ENCODE data around the gene CFAP298. TPM values are rescaled to one million over a fixed set of nuclear protein-coding genes. Genes with fewer than 3 reads are reported as not detected.

CFAP298 gene
- total and polyA plus RNA-seq, 9 donors, result 18.6 to 39.5 (median 28.0) TPM

DNA sequence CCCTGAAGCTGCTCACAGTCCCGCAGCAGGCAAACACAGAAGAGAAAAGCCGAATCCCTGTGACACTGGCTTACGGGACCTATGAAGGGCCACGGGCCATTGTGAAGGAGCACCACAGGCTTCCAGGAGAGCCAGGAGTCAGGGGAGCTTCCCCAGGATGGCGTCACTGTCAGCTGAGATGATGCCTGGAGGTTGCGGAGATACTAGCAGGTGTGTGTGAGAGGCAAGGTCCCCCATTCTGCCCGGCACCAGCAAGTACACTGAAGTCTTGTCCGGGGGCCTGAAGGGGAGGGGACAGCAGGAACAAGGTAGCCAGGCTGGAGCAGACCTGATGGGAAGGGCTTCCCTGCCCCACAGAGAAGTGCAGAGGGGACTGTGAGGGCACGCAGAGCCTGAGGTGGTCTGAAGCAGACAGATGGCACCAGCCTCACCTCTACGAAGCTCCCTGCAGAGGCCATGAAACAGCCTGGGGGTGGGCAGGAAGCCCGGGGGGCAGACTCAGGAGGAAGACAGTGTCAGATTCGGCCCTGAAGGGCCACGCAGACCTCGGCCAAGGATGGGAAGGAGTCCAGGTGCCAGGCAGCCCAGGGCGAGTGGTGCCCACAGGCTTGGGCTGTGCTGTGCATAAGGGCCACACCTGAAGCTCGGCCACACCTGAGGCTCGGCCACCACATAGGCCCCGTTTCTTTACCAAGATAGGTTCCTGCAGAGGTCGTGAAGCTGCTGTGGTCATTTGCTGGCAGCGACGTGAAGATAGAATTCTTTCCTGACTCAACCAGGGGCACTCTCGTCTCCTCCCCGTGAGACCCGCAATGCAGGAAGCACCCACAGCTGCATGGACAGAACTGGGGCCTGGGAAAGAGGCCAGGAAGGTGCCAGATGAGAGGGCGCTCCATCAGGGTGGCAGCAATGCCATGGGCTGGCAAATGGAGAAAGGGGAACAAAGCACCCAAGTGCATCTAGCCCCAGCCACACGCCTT, 36.9 kb downstream of the CFAP298 start:
- DNase-seq, result no peak
- Histone ChIP-seq H3K36me3 (no peaks in the 10 kb centered on the region), H3K4me1 (ENCODE audit: insufficient read depth) (no peaks in the 10 kb centered on the region), H3K27me3 (no peaks in the 10 kb centered on the region), H3K9me3 (no peaks in the 10 kb centered on the region), H3K27ac (no peak overlapping the region), H3K4me3 (no peak overlapping the region)
- 86 to 87% (median 86%) methylated on average over 26 of the region's 26 CpGs for WGBS, 3 donors
- TF ChIP-seq, protein P1, sequence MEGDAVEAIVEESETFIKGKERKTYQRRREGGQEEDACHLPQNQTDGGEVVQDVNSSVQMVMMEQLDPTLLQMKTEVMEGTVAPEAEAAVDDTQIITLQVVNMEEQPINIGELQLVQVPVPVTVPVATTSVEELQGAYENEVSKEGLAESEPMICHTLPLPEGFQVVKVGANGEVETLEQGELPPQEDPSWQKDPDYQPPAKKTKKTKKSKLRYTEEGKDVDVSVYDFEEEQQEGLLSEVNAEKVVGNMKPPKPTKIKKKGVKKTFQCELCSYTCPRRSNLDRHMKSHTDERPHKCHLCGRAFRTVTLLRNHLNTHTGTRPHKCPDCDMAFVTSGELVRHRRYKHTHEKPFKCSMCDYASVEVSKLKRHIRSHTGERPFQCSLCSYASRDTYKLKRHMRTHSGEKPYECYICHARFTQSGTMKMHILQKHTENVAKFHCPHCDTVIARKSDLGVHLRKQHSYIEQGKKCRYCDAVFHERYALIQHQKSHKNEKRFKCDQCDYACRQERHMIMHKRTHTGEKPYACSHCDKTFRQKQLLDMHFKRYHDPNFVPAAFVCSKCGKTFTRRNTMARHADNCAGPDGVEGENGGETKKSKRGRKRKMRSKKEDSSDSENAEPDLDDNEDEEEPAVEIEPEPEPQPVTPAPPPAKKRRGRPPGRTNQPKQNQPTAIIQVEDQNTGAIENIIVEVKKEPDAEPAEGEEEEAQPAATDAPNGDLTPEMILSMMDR (IDR thresholded peaks at IDR 0.05), result no peak
- TF ChIP-seq EP300 (IDR thresholded peaks at IDR 0.05) (no peak), POLR2A (IDR thresholded peaks at IDR 0.05) (no peak)
- intact Hi-C loops (cut with DNase I), result loop anchor here in 2 of 4 donors (5.0 to 10.0 kb wide), 2 partner anchors 173 to 280 kb away; partner anchors contain the start of gene MRAP (in 1 of the 2)

GRCh38 chr21:32572574-32573420, 39.4 kb downstream of the CFAP298 start:
- no peak overlapping the region for H3K27ac ChIP-seq
- TF ChIP-seq POLR2A (IDR thresholded peaks at IDR 0.05) (no peak), EP300 (IDR thresholded peaks at IDR 0.05) (no peak)
- TF ChIP-seq, protein P1 (IDR thresholded peaks at IDR 0.05), result no peak
- no peak for DNase-seq
- no peaks in the 10 kb centered on the region for H3K36me3 ChIP-seq
- WGBS, 3 donors, result 63 to 80% (median 65%) methylated on average over 25 of the region's 25 CpGs
- intact Hi-C loops (cut with DNase I), result loop anchor here in 2 of 4 donors (5.0 to 10.0 kb wide), 2 partner anchors 170 to 278 kb away; partner anchors contain the start of gene MRAP (in 1 of the 2)
- no peak overlapping the region for H3K4me3 ChIP-seq
- no peaks in the 10 kb centered on the region for H3K9me3 ChIP-seq
- no peaks in the 10 kb centered on the region for H3K27me3 ChIP-seq
- H3K4me1 ChIP-seq (ENCODE audit: insufficient read depth), result peaks cover 3% of the 10 kb centered on the region

- Histone ChIP-seq H3K4me3 (no peak overlapping the region), H3K27me3 (no peaks in the 10 kb centered on the region), H3K4me1 (ENCODE audit: insufficient read depth) (peaks cover 4% of the 10 kb centered on the region), H3K9me3 (no peaks in the 10 kb centered on the region), H3K27ac (no peak overlapping the region), H3K36me3 (no peaks in the 10 kb centered on the region)
- TF ChIP-seq EP300 (IDR thresholded peaks at IDR 0.05) (no peak), POLR2A (IDR thresholded peaks at IDR 0.05) (no peak)
- TF ChIP-seq, protein P1 (IDR thresholded peaks at IDR 0.05), result no peak
- 92 to 93% (median 93%) methylated on average over 3 of the region's 3 CpGs for WGBS, 3 donors
- intact Hi-C loops (cut with DNase I), result loop anchor here in 2 of 4 donors (5.0 to 10.0 kb wide), 2 partner anchors 168 to 276 kb away; partner anchors contain the start of gene MRAP (in 1 of the 2)
- no peak for DNase-seq
Measured at GRCh38 chr21:32570456-32570855, 41.7 kb downstream of the CFAP298 start.

All from ovary (tissue), 9 donors.